Measurements from ENCODE around the gene DCLRE1C. TPM values are rescaled to one million over a fixed set of nuclear protein-coding genes. Genes with fewer than 3 reads are reported as not detected.

Gene DCLRE1C
- total RNA-seq, 4 donors from 2014 or later: 7.1 to 17.5 (median 13.0) TPM

DNA sequence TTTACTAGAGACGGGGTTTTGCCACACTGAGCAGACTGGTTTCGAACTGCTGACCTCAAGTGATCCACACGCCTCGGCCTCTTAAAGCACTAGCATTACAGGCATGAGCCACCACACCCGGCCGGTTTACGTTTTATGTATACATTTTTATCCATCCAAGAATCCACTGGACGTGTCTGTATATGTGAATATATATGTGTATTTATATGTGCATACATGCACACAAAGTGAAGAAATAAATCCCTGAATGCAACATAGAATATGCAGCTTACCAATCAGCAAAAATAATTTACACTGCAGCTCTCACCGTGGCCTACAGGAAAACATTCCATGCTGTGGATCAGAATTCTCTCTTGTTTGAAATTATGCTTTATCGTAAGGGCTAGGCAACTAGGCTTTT, 23.3 kb downstream of the DCLRE1C start:
- WGBS: 95% methylated on average over 10 of the region's 10 CpGs
- Histone ChIP-seq H3K36me3 (peaks cover 97% of the 10 kb centered on the region), H3K27ac (no peak overlapping the region), H3K4me1 (no peaks in the 10 kb centered on the region), H3K27me3 (no peaks in the 10 kb centered on the region), H3K4me3 (no peak overlapping the region), H3K9me3 (no peaks in the 10 kb centered on the region)
- TF ChIP-seq, protein P1, sequence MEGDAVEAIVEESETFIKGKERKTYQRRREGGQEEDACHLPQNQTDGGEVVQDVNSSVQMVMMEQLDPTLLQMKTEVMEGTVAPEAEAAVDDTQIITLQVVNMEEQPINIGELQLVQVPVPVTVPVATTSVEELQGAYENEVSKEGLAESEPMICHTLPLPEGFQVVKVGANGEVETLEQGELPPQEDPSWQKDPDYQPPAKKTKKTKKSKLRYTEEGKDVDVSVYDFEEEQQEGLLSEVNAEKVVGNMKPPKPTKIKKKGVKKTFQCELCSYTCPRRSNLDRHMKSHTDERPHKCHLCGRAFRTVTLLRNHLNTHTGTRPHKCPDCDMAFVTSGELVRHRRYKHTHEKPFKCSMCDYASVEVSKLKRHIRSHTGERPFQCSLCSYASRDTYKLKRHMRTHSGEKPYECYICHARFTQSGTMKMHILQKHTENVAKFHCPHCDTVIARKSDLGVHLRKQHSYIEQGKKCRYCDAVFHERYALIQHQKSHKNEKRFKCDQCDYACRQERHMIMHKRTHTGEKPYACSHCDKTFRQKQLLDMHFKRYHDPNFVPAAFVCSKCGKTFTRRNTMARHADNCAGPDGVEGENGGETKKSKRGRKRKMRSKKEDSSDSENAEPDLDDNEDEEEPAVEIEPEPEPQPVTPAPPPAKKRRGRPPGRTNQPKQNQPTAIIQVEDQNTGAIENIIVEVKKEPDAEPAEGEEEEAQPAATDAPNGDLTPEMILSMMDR (IDR thresholded peaks at IDR 0.05): no peak
- TF ChIP-seq EP300 (IDR thresholded peaks at IDR 0.05) (no peak), POLR2A (IDR thresholded peaks at IDR 0.05) (no peak), POLR2AphosphoS5 (IDR thresholded peaks at IDR 0.05) (no peak)
- no peak for DNase-seq (ENCODE audit: low spot score in 2 of 2)

DNA sequence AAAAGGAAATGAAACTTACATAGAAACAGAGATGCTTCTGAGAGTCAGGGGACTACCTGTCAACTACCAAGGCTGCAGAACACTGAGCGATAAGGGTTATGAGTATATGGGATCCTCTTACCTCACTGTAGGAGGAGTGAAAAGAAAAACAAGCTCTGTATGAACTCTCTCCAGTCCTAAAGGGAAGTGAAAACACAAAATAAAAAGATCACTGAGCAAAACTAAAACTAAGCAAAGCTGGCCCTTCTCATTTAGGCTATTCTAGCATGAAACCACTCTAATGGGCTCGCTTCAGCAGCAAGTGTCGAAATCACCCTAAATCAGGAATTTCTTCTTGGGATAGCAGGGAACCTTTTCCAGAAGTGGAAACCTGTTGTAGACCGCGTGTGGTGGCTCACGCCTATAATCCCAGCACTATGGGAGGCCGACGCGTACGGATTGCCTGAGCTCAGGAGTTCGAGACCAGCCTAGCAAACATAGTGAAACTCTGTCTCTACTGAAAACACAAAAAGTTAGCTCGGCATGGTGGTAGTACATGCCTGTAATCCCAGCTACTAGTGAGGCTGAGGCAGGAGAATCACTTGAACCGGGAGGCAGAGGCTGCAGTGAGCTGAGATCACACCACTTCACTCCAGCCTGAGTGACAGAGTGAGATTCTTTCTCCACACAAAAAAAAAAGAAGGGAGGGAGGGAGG, 27.0 kb downstream of the DCLRE1C start:
- H3K36me3 ChIP-seq: peaks cover 94% of the 10 kb centered on the region
- H3K27me3 ChIP-seq: no peaks in the 10 kb centered on the region
- no peak overlapping the region for H3K4me3 ChIP-seq
- H3K4me1 ChIP-seq: no peaks in the 10 kb centered on the region
- no peaks in the 10 kb centered on the region for H3K9me3 ChIP-seq
- TF ChIP-seq POLR2A (IDR thresholded peaks at IDR 0.05): no peak
- no peak for TF ChIP-seq EP300 (IDR thresholded peaks at IDR 0.05)
- TF ChIP-seq POLR2AphosphoS5 (IDR thresholded peaks at IDR 0.05): no peak
- TF ChIP-seq, protein P1 (IDR thresholded peaks at IDR 0.05): no peak
- no peak for DNase-seq (ENCODE audit: low spot score in 2 of 2)
- WGBS: 92% methylated on average over 13 of the region's 13 CpGs
- no peak overlapping the region for H3K27ac ChIP-seq

DNA sequence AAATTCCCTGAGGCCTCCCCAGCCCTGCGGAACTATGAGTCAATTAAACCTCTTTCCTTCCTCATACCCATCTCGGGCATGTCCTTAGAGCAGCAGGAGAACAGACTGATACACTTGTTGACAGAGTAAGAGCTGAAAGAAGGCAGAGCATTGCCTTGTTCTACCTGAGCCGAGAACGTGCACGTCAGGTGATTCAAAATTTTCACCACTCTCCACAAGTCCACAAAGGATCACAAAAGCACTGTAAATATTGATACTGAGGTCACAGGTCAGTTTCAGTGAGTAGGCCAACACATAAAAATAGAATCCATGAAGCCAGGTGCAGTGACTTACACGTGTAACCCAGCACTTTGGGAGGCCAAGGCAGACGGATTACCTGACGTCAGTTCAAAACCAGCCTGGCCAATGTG, 27.8 kb downstream of the DCLRE1C start:
- DNase-seq (ENCODE audit: low spot score in 2 of 2): no peak
- no peaks in the 10 kb centered on the region for H3K9me3 ChIP-seq
- H3K27ac ChIP-seq: no peak overlapping the region
- TF ChIP-seq POLR2A (IDR thresholded peaks at IDR 0.05) (no peak), EP300 (IDR thresholded peaks at IDR 0.05) (no peak), POLR2AphosphoS5 (IDR thresholded peaks at IDR 0.05) (no peak)
- TF ChIP-seq, protein P1 (IDR thresholded peaks at IDR 0.05): no peak
- H3K4me1 ChIP-seq: no peaks in the 10 kb centered on the region
- 93% methylated on average over 8 of the region's 8 CpGs for WGBS
- H3K36me3 ChIP-seq: peaks cover 94% of the 10 kb centered on the region
- no peak overlapping the region for H3K4me3 ChIP-seq
- H3K27me3 ChIP-seq: no peaks in the 10 kb centered on the region

DNA sequence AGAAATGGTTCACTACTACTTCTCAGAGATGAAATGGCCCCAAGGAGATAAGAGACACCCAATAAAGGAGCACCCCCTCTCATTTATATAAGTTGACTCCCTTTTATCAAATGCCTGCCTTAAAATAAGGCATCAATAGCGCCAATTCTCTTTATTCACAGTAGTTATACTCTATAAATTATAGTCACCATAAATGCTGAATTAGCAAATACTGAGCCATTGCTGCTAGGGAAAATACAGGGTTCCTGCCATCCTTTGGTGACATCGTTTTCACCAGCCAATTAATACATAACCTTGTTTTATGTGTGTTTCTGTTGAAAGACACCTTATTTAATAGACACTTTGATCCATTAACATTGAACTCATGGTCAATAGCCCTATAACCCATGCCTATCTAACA, 28.6 kb downstream of the DCLRE1C start:
- DNase-seq (ENCODE audit: low spot score in 2 of 2): no peak
- H3K4me1 ChIP-seq: no peaks in the 10 kb centered on the region
- H3K36me3 ChIP-seq: peaks cover 96% of the 10 kb centered on the region
- WGBS: 97% methylated on average over 2 of the region's 2 CpGs
- no peaks in the 10 kb centered on the region for H3K27me3 ChIP-seq
- no peaks in the 10 kb centered on the region for H3K9me3 ChIP-seq
- TF ChIP-seq, protein P1 (IDR thresholded peaks at IDR 0.05): no peak
- no peak for TF ChIP-seq POLR2AphosphoS5 (IDR thresholded peaks at IDR 0.05)
- no peak for TF ChIP-seq EP300 (IDR thresholded peaks at IDR 0.05)
- TF ChIP-seq POLR2A (IDR thresholded peaks at IDR 0.05): no peak
- H3K4me3 ChIP-seq: no peak overlapping the region
- no peak overlapping the region for H3K27ac ChIP-seq

DNA sequence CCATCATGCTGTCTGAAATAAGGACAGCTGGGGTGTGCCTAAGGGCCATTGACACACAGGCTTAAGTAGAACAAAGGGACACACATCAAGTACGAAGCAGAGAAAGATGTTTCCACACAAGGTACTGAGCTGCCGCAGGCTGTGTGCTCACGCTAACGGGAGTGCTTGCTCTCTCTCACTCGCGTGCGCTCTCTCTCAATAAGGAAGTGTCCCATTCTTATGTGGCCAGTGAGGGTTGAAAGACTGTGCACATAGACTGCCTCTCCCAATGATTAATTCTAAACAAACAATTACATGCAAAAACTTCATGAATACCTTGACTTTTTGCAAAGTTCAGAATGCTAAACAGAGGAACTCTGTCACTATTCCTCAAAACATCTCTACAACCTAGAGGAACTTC, 29.9 kb downstream of the DCLRE1C start:
- WGBS: 100% methylated on average over 7 of the region's 7 CpGs
- no peak for DNase-seq (ENCODE audit: low spot score in 2 of 2)
- no peaks in the 10 kb centered on the region for H3K4me1 ChIP-seq
- H3K36me3 ChIP-seq: peaks cover 96% of the 10 kb centered on the region
- no peaks in the 10 kb centered on the region for H3K9me3 ChIP-seq
- no peaks in the 10 kb centered on the region for H3K27me3 ChIP-seq
- no peak overlapping the region for H3K4me3 ChIP-seq
- no peak overlapping the region for H3K27ac ChIP-seq
- TF ChIP-seq, protein P1 (IDR thresholded peaks at IDR 0.05): no peak
- TF ChIP-seq EP300 (IDR thresholded peaks at IDR 0.05): no peak
- no peak for TF ChIP-seq POLR2A (IDR thresholded peaks at IDR 0.05)
- no peak for TF ChIP-seq POLR2AphosphoS5 (IDR thresholded peaks at IDR 0.05)

Measured in suprapubic skin (tissue), 4 donors.